Mesenchymal stem cell (in vitro differentiated cells and primary cell): ENCODE measurements around the gene ZFP62.
A peak's percentile ranks its signal among the peaks of the same experiment; 100 is the strongest.

Experiments used
- DNase-seq: peaks from one replicate; pipeline ENCODE4 v3.0.0-alpha.2; 2013
- H2AFZ ChIP-seq: one replicate; pipeline ENCODE4 v1.6.1; 2013; ENCODE audit warnings: low read depth, mild to moderate bottlenecking, control low read depth, inconsistent platforms, low read length, moderate library complexity
- H2AK5ac ChIP-seq: 2 replicates; pipeline ENCODE4 v1.6.1; 2013; ENCODE audit warnings: low read length, moderate library complexity, mild to moderate bottlenecking, inconsistent platforms; ENCODE audit not compliant: severe bottlenecking
- H2BK120ac ChIP-seq: one replicate; pipeline ENCODE4 v1.6.1; 2013; ENCODE audit warnings: low read depth, mild to moderate bottlenecking, inconsistent platforms, low read length, moderate library complexity
- H2BK12ac ChIP-seq, 2 experiments: one replicate each; pipeline ENCODE4 v1.6.1; 2013; ENCODE audit warnings: inconsistent platforms in 2 of 2, low read length in 2 of 2, mild to moderate bottlenecking in 2 of 2, moderate library complexity in 2 of 2, control low read depth in 1 of 2
- H2BK15ac ChIP-seq: one replicate; pipeline ENCODE4 v1.6.1; 2013; ENCODE audit warnings: mild to moderate bottlenecking, low read depth, inconsistent platforms; ENCODE audit not compliant: poor library complexity, severe bottlenecking
- H2BK5ac ChIP-seq: 2 replicates; pipeline ENCODE4 v1.6.1; 2013; ENCODE audit warnings: low read depth, mild to moderate bottlenecking, low read length, control low read depth, inconsistent platforms; ENCODE audit not compliant: poor library complexity, severe bottlenecking
- H3K14ac ChIP-seq, 2 experiments: one replicate each; pipeline ENCODE4 v1.6.1; 2013; ENCODE audit warnings: inconsistent platforms in 2 of 2, low read length in 2 of 2, control low read depth in 1 of 2, mild to moderate bottlenecking in 1 of 2, moderate library complexity in 1 of 2
- H3K18ac ChIP-seq, 2 experiments: one replicate each; pipeline ENCODE4 v1.6.1; 2013; ENCODE audit warnings: inconsistent platforms in 2 of 2, low read length in 2 of 2, control low read depth in 1 of 2, low read depth in 1 of 2, mild to moderate bottlenecking in 1 of 2
- H3K23ac ChIP-seq, 2 experiments: one replicate each; pipeline ENCODE4 v1.6.1; 2013; ENCODE audit warnings: inconsistent platforms in 2 of 2, low read length in 2 of 2, mild to moderate bottlenecking in 2 of 2, moderate library complexity in 2 of 2, control low read depth in 1 of 2
- H3K27ac ChIP-seq: 2 replicates; pipeline ENCODE4 v1.5.1; 2013; ENCODE audit warnings: mild to moderate bottlenecking, moderate library complexity, low read length, control low read depth, inconsistent platforms; ENCODE audit not compliant: poor library complexity, severe bottlenecking
- H3K27me3 ChIP-seq, 2 experiments: 2 replicates each; pipeline versions ENCODE4 v1.6.1 to v1.7.0; 2013; ENCODE audit warnings: low read length in 2 of 2, mild to moderate bottlenecking in 2 of 2, moderate library complexity in 2 of 2, control low read depth in 1 of 2, inconsistent platforms in 1 of 2; ENCODE audit not compliant: control insufficient read depth in 1 of 2, insufficient read depth in 1 of 2
- H3K36me3 ChIP-seq, 2 experiments: 2 replicates each; pipeline versions ENCODE4 v1.6.1 to v1.7.0; 2013; ENCODE audit warnings: low read length in 2 of 2, control low read depth in 1 of 2, inconsistent platforms in 1 of 2, low read depth in 1 of 2, mild to moderate bottlenecking in 1 of 2; ENCODE audit not compliant: insufficient read depth in 2 of 2, control insufficient read depth in 1 of 2
- H3K4ac ChIP-seq, 2 experiments: one replicate each; pipeline ENCODE4 v1.6.1; 2013; ENCODE audit warnings: inconsistent platforms in 2 of 2, low read length in 2 of 2, mild to moderate bottlenecking in 2 of 2, moderate library complexity in 2 of 2, control low read depth in 1 of 2, low read depth in 1 of 2
- H3K4me1 ChIP-seq: 2 replicates; pipeline ENCODE4 v1.6.1; 2013; ENCODE audit warnings: low read depth, low read length, control low read depth; ENCODE audit not compliant: control insufficient read depth, insufficient read depth
- H3K4me2 ChIP-seq: 2 replicates; pipeline ENCODE4 v1.6.1; 2013; ENCODE audit warnings: low read length, mild to moderate bottlenecking, inconsistent platforms; ENCODE audit not compliant: poor library complexity, severe bottlenecking
- H3K4me3 ChIP-seq, 2 experiments: 2 replicates each; pipeline versions ENCODE4 v1.5.1 to v1.7.0; 2013; ENCODE audit warnings: low read length in 2 of 2, mild to moderate bottlenecking in 2 of 2, control low read depth in 1 of 2, low read depth in 1 of 2; ENCODE audit not compliant: insufficient read depth in 1 of 2
- H3K79me1 ChIP-seq: replicated peaks from 2 replicates; pipeline ENCODE4 v1.6.1; 2013; ENCODE audit warnings: mild to moderate bottlenecking, control low read depth, low read length, inconsistent platforms; ENCODE audit not compliant: poor library complexity, severe bottlenecking
- H3K9ac ChIP-seq: 2 replicates; pipeline ENCODE4 v1.7.0; 2013; ENCODE audit warnings: mild to moderate bottlenecking, low read length, moderate library complexity
- H3K9me3 ChIP-seq: 2 replicates; pipeline ENCODE4 v1.7.0; 2013; ENCODE audit warnings: mild to moderate bottlenecking, low read length; ENCODE audit not compliant: control insufficient read depth
- H4K8ac ChIP-seq: one replicate; pipeline ENCODE4 v1.6.1; 2013; ENCODE audit warnings: inconsistent platforms, mild to moderate bottlenecking, low read length, moderate library complexity
- H4K91ac ChIP-seq: one replicate; pipeline ENCODE4 v1.6.1; 2013; ENCODE audit warnings: mild to moderate bottlenecking, low read length, inconsistent platforms
- WGBS: methylation state at CpG from one replicate; pipeline ENCODE4 v1.1.7; 2013; ENCODE audit warnings: mixed read lengths; 5-methylcytosine and 5-hydroxymethylcytosine counted together

The ZFP62 gene

DNA sequence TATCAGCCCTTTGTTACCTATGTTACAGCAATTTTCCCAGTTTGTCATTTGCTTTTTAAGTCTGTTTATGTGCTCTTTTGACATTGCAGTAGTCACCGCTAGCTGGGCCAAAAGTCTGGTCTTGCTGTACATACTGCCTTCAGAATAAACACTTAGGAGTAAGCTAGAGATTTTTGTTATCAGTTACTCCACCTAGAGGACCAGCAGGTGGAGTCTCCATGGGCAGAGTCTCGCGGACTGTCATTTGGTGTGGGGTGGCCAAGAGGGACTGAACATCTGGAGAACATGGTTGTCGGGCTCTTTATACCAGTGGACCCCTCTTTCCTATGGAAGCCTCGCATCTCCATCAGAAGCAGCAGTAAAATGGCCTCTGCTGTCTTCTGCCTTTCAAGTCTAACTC, 47.7 kb downstream of the ZFP62 start:
- 93% methylated on average over 4 of the region's 5 CpGs for WGBS
- no peak overlapping the region for H3K4me2 ChIP-seq
- H3K36me3 ChIP-seq, result no peaks in the 10 kb centered on the region
- no peak overlapping the region for H4K8ac ChIP-seq
- no peak overlapping the region for H2BK120ac ChIP-seq
- no peak for DNase-seq
- no peak overlapping the region for H2BK15ac ChIP-seq
- H3K79me1 ChIP-seq, result peaks cover 12% of the 10 kb centered on the region
- no peaks in the 10 kb centered on the region for H3K27me3 ChIP-seq
- peak overlapping the region; percentile 31 for H2AK5ac ChIP-seq
- no peak overlapping the region for H3K14ac ChIP-seq
- H3K27ac ChIP-seq, result no peak overlapping the region
- no peak overlapping the region for H3K4ac ChIP-seq
- H3K9ac ChIP-seq, result no peak overlapping the region
- no peaks in the 10 kb centered on the region for H3K9me3 ChIP-seq
- H3K18ac ChIP-seq, result no peak overlapping the region
- no peak overlapping the region for H3K23ac ChIP-seq
- H2AFZ ChIP-seq, result no peak overlapping the region
- no peak overlapping the region for H3K4me3 ChIP-seq
- no peak overlapping the region for H2BK5ac ChIP-seq
- H4K91ac ChIP-seq, result no peak overlapping the region
- peaks cover 21% of the 10 kb centered on the region for H3K4me1 ChIP-seq
- no peak overlapping the region for H2BK12ac ChIP-seq

DNA sequence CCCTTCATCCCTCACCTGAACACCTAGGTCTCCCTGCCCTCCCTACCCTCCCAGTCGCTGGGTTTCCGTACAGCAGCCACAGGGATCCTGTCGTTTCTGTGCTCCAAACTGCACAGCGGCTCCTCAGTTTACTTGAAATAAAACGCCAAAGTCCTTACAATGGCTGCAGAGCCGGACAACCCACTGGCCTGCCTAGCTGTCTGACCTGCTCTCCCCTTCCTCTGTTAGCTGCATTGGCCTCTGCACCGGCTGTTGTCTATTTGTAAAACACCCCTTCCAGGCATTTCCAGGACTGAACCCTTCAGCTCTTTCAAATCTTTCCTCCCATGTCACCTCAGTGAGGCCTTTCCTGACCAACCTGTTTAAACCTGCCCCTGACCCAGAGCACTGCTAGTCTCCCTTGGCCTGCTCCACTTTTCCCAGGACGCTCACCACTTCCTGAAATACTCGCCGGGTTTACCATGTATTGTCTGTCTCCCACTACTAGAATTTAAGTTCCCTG, 49.4 kb downstream of the ZFP62 start:
- no peak overlapping the region for H3K23ac ChIP-seq
- WGBS, result 88% methylated on average over 10 of the region's 10 CpGs
- no peak overlapping the region for H2BK120ac ChIP-seq
- no peak overlapping the region for H2BK5ac ChIP-seq
- peaks cover 20% of the 10 kb centered on the region for H3K4me1 ChIP-seq
- H3K9me3 ChIP-seq, result no peaks in the 10 kb centered on the region
- H3K27ac ChIP-seq, result no peak overlapping the region
- H2AK5ac ChIP-seq, result no peak overlapping the region
- H3K14ac ChIP-seq, result no peak overlapping the region
- peaks cover 2 to 15% of the 10 kb centered on the region in 2 experiments for H3K36me3 ChIP-seq
- peak overlapping the region; percentile 94 for H3K9ac ChIP-seq
- H3K18ac ChIP-seq, result no peak overlapping the region
- no peak overlapping the region for H4K91ac ChIP-seq
- peaks cover 19% of the 10 kb centered on the region for H3K79me1 ChIP-seq
- H3K27me3 ChIP-seq, result no peaks in the 10 kb centered on the region
- H3K4me3 ChIP-seq, result peak overlapping the region in 1 of 2 experiments; percentile 94
- H2AFZ ChIP-seq, result no peak overlapping the region
- no peak overlapping the region for H3K4ac ChIP-seq
- no peak overlapping the region for H3K4me2 ChIP-seq
- H2BK15ac ChIP-seq, result no peak overlapping the region
- no peak overlapping the region for H2BK12ac ChIP-seq
- H4K8ac ChIP-seq, result peak overlapping the region; percentile 24
- DNase-seq, result no peak

DNA sequence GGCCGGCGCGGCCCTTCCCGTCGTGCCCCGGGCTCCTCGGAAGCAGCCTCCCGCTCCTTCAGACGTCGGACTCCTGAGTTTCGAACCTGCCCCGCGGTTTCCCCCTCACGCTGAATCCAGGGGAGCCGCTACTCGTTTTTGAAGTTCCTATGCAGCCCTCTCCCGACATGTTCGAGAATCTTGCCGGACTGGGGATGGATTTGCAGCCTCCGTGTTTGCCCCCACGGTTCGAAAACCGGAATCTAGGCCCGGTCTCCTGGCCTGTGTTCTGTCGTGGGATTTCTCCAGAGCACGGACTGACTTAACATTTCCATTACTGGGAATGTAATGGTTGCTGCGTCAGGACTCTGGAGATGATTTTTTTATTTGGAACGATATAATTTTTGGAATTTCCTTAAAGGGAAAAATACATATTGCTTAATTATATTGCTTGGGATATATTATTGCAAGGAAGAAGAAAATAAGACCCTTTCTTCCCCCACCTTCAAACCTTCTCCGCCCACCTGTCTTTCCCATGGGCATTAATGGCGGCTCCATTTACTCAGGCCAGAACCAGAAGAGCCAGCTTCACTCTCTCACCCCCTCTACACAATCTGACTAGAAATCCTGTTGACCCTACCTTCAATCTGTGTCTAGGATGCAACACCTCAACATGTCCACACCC, 50.0 kb downstream of the ZFP62 start:
- peak overlapping the region in 1 of 2 experiments; percentile 23 for H3K23ac ChIP-seq
- peak overlapping the region; percentile 80 for H2BK15ac ChIP-seq
- WGBS, result 11% methylated on average over 28 of the region's 30 CpGs
- no peaks in the 10 kb centered on the region for H3K9me3 ChIP-seq
- H4K91ac ChIP-seq, result peak overlapping the region; percentile 99
- H3K4me2 ChIP-seq, result peak overlapping the region; percentile 81
- H3K18ac ChIP-seq, result peak overlapping the region; percentile 95 to 99
- H2BK5ac ChIP-seq, result no peak overlapping the region
- no peaks in the 10 kb centered on the region for H3K27me3 ChIP-seq
- peak; percentile 56 for DNase-seq
- H3K9ac ChIP-seq, result peak overlapping the region; percentile 94
- H2AK5ac ChIP-seq, result no peak overlapping the region
- peak overlapping the region; percentile 39 for H2BK120ac ChIP-seq
- H2BK12ac ChIP-seq, result peak overlapping the region in 1 of 2 experiments; percentile 25
- H3K79me1 ChIP-seq, result peaks cover 22% of the 10 kb centered on the region
- H3K4me3 ChIP-seq, result peak overlapping the region; percentile 70 to 94
- peak overlapping the region in 1 of 2 experiments; percentile 19 for H3K14ac ChIP-seq
- peak overlapping the region; percentile 29 for H3K27ac ChIP-seq
- H3K36me3 ChIP-seq, result peaks cover 8 to 20% of the 10 kb centered on the region in 2 experiments
- peaks cover 22% of the 10 kb centered on the region for H3K4me1 ChIP-seq
- peak overlapping the region; percentile 72 to 98 for H3K4ac ChIP-seq
- H4K8ac ChIP-seq, result peak overlapping the region; percentile 97
- peak overlapping the region; percentile 68 for H2AFZ ChIP-seq

DNA sequence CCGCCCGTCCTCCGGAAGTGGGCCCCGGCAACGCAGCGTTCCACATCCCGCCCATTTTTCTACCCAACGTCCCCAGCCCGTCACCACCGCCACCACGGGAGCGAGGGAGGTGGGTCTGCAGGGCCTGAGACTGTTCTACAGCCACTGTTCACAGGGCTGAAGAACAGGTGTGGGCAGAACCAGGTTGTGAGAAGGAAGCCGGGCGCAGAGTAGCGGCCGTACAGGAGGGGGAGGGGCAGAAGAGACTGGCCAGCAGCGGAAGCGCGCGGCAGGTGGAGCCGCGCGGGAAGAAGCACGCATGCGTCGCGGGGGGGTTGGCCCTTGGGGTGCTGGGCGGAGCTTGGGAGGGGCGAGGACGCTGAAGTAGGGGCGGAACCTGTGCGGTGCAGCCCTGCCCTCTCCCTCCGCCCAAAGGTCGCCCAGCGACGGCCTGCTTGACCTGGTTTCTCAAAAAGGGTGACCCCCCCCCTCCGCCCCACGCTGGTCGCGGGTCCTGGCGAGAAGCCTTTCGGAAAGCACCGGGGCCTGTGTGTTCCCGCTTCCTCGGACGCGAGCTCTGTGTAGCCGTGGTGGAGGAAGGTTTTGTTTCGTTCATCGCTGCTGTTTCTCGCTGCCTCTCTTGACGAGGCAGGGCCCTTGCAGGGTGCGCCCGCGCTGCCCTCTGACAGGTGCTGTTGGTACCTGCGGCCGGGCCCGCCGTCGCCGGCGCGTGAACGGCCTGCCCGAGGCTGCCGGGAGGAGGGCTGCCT, 50.7 kb downstream of the ZFP62 start:
- peak overlapping the region; percentile 25 to 45 for H2BK12ac ChIP-seq
- H3K4me2 ChIP-seq, result peak overlapping the region; percentile 81
- peak overlapping the region; percentile 90 for H2AFZ ChIP-seq
- peak overlapping the region; percentile 92 for H2BK5ac ChIP-seq
- H3K23ac ChIP-seq, result peak overlapping the region in 1 of 2 experiments; percentile 23
- H3K9me3 ChIP-seq, result no peaks in the 10 kb centered on the region
- peak overlapping the region; percentile 94 for H3K9ac ChIP-seq
- H2BK15ac ChIP-seq, result peak overlapping the region; percentile 80
- no peak overlapping the region for H2AK5ac ChIP-seq
- H3K14ac ChIP-seq, result peak overlapping the region in 1 of 2 experiments; percentile 98
- under 1% methylated on average over 53 of the region's 66 CpGs for WGBS
- peak overlapping the region; percentile 95 for H3K27ac ChIP-seq
- H4K91ac ChIP-seq, result peak overlapping the region; percentile 99
- peaks cover 9 to 20% of the 10 kb centered on the region in 2 experiments for H3K36me3 ChIP-seq
- peak overlapping the region; percentile 97 for H4K8ac ChIP-seq
- H3K27me3 ChIP-seq, result no peaks in the 10 kb centered on the region
- H3K18ac ChIP-seq, result peak overlapping the region; percentile 95 to 99
- peak overlapping the region; percentile 83 to 98 for H3K4ac ChIP-seq
- H3K79me1 ChIP-seq, result peaks cover 22% of the 10 kb centered on the region
- H3K4me3 ChIP-seq, result peak overlapping the region; percentile 70 to 94
- H2BK120ac ChIP-seq, result peak overlapping the region; percentile 50
- H3K4me1 ChIP-seq, result peaks cover 22% of the 10 kb centered on the region
- DNase-seq, result peak; percentile 95
